Measurements from ENCODE around the gene FAM221B. TPM values are rescaled to one million over a fixed set of nuclear protein-coding genes. Genes with fewer than 3 reads are reported as not detected.
A peak's percentile ranks its signal among the peaks of the same experiment; 100 is the strongest.

FAM221B gene
- total RNA-seq, 1 experiment from 2014 or later: not detected

GRCh38 chr9:35870351-35870923, 41.9 kb upstream of the FAM221B start, which contains the start of gene OR13J1:
TSS of gene OR13J1 (minus strand) at chr9:35870401. CDS start at chr9:35870401, 0 bp downstream.
- TF ChIP-seq CTCF (conservative IDR thresholded peaks at IDR 0.05; ENCODE audit: low read depth, low read length) (no peak), EZH2 (IDR thresholded peaks at IDR 0.05; ENCODE audit: borderline replicate concordance, low read depth, low read length, poor library complexity, severe bottlenecking) (no peak)
- no peak for DNase-seq (ENCODE audit: low spot score)
- no peaks in the 10 kb centered on the region for H3K27me3 ChIP-seq (replicated peaks; ENCODE audit: insufficient read depth, low read depth, low read length, poor library complexity)
- no peaks in the 10 kb centered on the region for H3K36me3 ChIP-seq (ENCODE audit: insufficient read depth, low read length, poor library complexity, severe bottlenecking)
- H3K27ac ChIP-seq (ENCODE audit: low read depth, low read length, poor library complexity, severe bottlenecking): no peak within 1 kb of the TSS
- H3K9me3 ChIP-seq (ENCODE audit: low read depth, low read length, poor library complexity, severe bottlenecking): no peaks in the 10 kb centered on the region
- H3K4me1 ChIP-seq (ENCODE audit: insufficient read depth, low read length, poor library complexity, severe bottlenecking): peaks cover 4% of the 10 kb centered on the region
- BruUV-seq (replicated peaks): no TSS peak
- no peak within 1 kb of the TSS for H3K4me3 ChIP-seq (ENCODE audit: low read depth, low read length, poor library complexity, severe bottlenecking)
- ChIA-PET POLR2A (ENCODE audit: low non-redundant PET) (no interaction called here), CTCF (no interaction called here)
- intact Hi-C loops (cut with micrococcal nuclease; ENCODE audit: unreplicated experiment): no loop called here

- ChIA-PET CTCF (no interaction called here), POLR2A (ENCODE audit: low non-redundant PET) (no interaction called here)
- Histone ChIP-seq H3K27ac (ENCODE audit: low read depth, low read length, poor library complexity, severe bottlenecking) (no peak overlapping the region), H3K4me1 (ENCODE audit: insufficient read depth, low read length, poor library complexity, severe bottlenecking) (peaks cover 4% of the 10 kb centered on the region), H3K4me3 (ENCODE audit: low read depth, low read length, poor library complexity, severe bottlenecking) (no peak overlapping the region), H3K27me3 (replicated peaks; ENCODE audit: insufficient read depth, low read depth, low read length, poor library complexity) (no peaks in the 10 kb centered on the region), H3K9me3 (ENCODE audit: low read depth, low read length, poor library complexity, severe bottlenecking) (no peaks in the 10 kb centered on the region), H3K36me3 (ENCODE audit: insufficient read depth, low read length, poor library complexity, severe bottlenecking) (no peaks in the 10 kb centered on the region)
- BruUV-seq (replicated peaks): no TSS peak
- intact Hi-C loops (cut with micrococcal nuclease; ENCODE audit: unreplicated experiment): no loop called here
- no peak for DNase-seq (ENCODE audit: low spot score)
- TF ChIP-seq CTCF (conservative IDR thresholded peaks at IDR 0.05; ENCODE audit: low read depth, low read length) (no peak), EZH2 (IDR thresholded peaks at IDR 0.05; ENCODE audit: borderline replicate concordance, low read depth, low read length, poor library complexity, severe bottlenecking) (no peak)
Measured at GRCh38 chr9:35869621-35870216, 41.2 kb upstream of the FAM221B start.

GRCh38 chr9:35868933-35869332, 40.4 kb upstream of the FAM221B start:
- no TSS peak for BruUV-seq (replicated peaks)
- H3K9me3 ChIP-seq (ENCODE audit: low read depth, low read length, poor library complexity, severe bottlenecking): no peaks in the 10 kb centered on the region
- intact Hi-C loops (cut with micrococcal nuclease; ENCODE audit: unreplicated experiment): no loop called here
- H3K4me1 ChIP-seq (ENCODE audit: insufficient read depth, low read length, poor library complexity, severe bottlenecking): peaks cover 4% of the 10 kb centered on the region
- CTCF ChIA-PET: no interaction called here
- H3K4me3 ChIP-seq (ENCODE audit: low read depth, low read length, poor library complexity, severe bottlenecking): no peak overlapping the region
- H3K27me3 ChIP-seq (replicated peaks; ENCODE audit: insufficient read depth, low read depth, low read length, poor library complexity): no peaks in the 10 kb centered on the region
- no peak overlapping the region for H3K27ac ChIP-seq (ENCODE audit: low read depth, low read length, poor library complexity, severe bottlenecking)
- no peaks in the 10 kb centered on the region for H3K36me3 ChIP-seq (ENCODE audit: insufficient read depth, low read length, poor library complexity, severe bottlenecking)
- peak; percentile 10 for DNase-seq (ENCODE audit: low spot score)
- POLR2A ChIA-PET (ENCODE audit: low non-redundant PET): no interaction called here
- TF ChIP-seq CTCF (conservative IDR thresholded peaks at IDR 0.05; ENCODE audit: low read depth, low read length) (no peak), EZH2 (IDR thresholded peaks at IDR 0.05; ENCODE audit: borderline replicate concordance, low read depth, low read length, poor library complexity, severe bottlenecking) (no peak)
